HK-2 (cell line): ENCODE measurements around the gene UGT1A9.
"Not testable (repeated sequence)": the region's sequence is repeated elsewhere in the genome, so short reads cannot be mapped to it uniquely, and the experiment has no call there.

Source experiments
- DNase-seq: peaks from one replicate; pipeline ENCODE4 v3.0.0-alpha.2; 2018; ENCODE audit not compliant: unreplicated experiment

The UGT1A9 gene

GRCh38 chr2:233680361-233681045, 8.8 kb downstream of the UGT1A9 start:
- no peak for DNase-seq

- no peak for DNase-seq
These were observed 9.9 kb downstream of the UGT1A9 start, which contains the start of gene UGT1A7 for GRCh38 chr2:233681521-233682099. Gene UGT1A7, plus strand, starts transcription at chr2:233681901. Its CDS starts 37 bp downstream, at chr2:233681938.

DNA sequence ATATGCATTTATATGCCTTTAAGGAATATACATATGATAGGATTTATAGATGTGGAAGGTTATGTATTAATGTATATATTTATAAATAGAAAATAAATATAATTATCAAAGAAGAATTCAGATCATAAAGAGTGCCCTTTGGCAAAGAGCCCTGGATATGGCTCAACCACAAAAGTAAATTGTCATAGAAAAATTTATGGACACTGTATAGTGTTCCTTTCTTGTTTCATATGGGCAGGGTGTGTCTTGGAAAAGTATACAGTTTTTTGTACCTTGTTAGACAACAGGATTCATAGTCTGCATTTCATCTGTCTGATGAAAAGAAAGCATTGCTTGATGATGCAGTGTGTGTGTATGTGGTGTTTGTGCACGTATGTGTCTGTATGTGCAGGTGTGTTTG, 12.9 kb downstream of the UGT1A9 start:
- no peak for DNase-seq

GRCh38 chr2:233686928-233687327, 15.2 kb downstream of the UGT1A9 start:
- no peak for DNase-seq

GRCh38 chr2:233688341-233688740, 16.6 kb downstream of the UGT1A9 start:
- no peak for DNase-seq

GRCh38 chr2:233689031-233689430, 17.3 kb downstream of the UGT1A9 start:
- DNase-seq: no peak

GRCh38 chr2:233689501-233689900, 17.8 kb downstream of the UGT1A9 start:
- DNase-seq: no peak

DNA sequence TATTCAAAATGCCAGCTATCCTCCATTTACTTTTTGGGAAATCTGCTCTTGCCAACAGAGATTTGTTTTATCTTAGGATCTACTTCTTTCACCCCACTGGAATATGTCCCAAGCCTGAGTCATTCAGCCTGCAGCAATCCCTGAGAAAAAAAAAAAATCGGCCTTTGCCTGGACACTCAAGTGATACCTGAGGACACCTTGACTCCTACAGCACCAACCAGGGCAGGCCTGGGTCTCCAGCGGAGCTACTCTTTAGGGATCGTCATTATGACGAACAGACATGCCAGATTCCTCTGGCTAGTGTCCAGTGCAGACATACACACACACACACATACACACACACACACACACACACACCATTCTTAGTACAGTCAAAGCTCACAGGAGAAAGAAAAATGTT, 18.7 kb downstream of the UGT1A9 start:
- no peak for DNase-seq

DNA sequence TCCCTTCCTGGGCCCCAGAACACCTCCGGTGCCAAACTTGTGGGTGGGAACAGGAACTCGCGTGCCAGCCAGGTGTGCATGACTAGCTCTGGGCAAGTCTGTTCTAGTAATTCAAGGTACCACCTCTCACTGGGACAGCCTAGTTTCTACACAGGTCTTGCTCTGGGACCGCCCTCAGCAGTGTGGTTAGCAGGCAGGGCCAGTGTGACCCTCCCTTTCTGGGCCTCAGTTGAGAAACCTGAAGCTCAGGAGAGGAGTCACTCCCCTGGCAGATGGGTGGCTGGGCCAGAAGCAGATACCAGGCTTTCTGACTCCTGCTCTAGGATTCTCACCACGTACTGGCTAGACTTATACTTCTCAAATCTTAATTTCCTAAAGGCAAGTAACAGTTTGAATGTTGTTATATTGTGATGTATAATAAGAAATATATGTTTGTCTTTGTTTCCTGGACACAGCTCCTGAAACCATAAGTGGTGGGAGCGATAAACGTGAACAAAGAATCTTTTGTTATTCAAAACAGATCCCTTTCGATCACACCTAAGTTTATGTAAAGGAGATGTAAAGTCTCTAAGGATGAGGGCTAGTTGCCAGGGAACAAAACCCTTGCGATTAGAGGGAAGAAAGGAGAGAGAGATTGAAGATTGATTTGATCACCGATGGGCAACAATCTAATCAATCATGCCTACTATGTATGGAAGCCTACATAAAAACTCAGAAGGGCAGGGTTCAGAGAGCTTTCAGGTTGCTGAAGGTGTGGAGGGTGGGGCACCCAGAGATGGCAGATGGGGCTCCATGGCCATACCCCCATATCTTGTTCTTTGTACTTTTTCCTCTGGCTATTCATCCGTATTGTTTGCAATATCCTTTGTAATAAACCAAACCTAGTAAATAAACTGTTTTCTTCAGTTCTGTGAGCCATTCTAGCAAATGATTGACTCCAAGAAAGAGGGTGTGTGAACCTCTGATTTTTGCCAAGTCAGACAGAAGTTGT, 20.0 kb downstream of the UGT1A9 start:
- DNase-seq: no peak

DNA sequence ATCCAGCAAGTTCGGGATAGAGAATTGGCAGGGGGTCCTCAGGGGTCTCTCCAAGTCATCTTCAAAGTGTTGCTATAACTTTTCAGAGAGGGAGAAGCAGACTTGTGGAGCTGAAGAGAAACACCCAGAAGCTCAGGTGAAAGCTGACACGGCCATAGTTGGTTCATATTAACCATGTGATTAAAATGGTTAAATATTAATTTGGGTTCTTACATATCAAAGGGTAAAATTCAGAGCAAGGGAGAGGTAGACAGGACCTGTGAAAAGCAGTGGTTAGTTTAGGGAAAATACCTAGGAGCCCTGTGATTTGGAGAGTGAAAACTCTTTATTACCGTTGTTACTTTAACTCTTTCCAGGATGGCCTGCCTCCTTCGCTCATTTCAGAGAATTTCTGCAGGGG, 20.9 kb downstream of the UGT1A9 start, which contains the start of gene UGT1A6:
TSS of gene UGT1A6 (plus strand) at position 243 of the 400 bp plus-strand sequence. CDS start at position 358, 115 bp downstream.
- no peak for DNase-seq

DNA sequence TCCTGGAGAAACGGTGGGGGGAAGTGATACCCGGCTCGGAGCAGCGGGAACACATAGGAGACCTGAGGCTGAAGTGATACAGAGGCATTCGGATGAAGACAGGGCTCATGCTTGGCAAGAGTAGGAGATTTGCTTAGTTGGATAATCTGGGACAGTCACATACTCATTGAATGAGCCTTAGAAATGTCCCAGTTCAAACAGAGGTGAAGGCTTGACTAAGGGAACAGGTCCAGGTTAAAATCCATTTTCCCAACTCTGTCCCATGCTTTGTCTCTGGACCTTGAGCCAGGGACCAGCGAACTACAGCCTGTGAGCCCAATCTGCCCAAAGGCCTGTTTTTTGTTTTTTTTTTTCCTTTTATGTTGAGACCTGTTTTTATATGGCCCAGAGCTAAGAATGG, 22.3 kb downstream of the UGT1A9 start:
- DNase-seq: no peak

GRCh38 chr2:233698740-233699139, 27.0 kb downstream of the UGT1A9 start:
- no peak for DNase-seq

- no peak for DNase-seq
These were observed 27.8 kb downstream of the UGT1A9 start for GRCh38 chr2:233699424-233700027.

GRCh38 chr2:233700028-233700635, 28.4 kb downstream of the UGT1A9 start:
- peak; percentile 28 for DNase-seq

GRCh38 chr2:233700842-233701241, 29.1 kb downstream of the UGT1A9 start:
- not testable (repeated sequence) for DNase-seq

DNA sequence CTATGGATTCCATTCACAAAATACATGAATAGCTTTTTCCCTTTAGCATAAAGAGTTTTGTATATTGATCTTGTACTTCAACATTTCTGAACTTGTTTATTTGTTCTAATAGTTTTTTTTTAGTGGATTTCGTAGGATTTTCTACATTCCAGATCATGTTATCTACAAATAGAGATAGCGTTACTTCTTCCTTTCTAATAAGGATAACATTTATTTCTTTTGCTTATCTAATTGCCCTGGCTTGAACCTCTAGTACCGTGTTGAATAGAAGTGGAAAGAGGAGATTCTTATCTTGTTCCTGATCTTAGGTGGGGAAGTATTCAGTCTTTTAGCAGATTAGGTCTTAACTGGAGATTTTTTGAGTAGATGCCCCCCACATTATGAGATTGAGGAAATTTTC, 30.5 kb downstream of the UGT1A9 start:
- no peak for DNase-seq

- no peak for DNase-seq
These were observed 34.3 kb downstream of the UGT1A9 start for GRCh38 chr2:233705911-233706506.

GRCh38 chr2:233706720-233707119, 35.0 kb downstream of the UGT1A9 start:
- DNase-seq: no peak

DNA sequence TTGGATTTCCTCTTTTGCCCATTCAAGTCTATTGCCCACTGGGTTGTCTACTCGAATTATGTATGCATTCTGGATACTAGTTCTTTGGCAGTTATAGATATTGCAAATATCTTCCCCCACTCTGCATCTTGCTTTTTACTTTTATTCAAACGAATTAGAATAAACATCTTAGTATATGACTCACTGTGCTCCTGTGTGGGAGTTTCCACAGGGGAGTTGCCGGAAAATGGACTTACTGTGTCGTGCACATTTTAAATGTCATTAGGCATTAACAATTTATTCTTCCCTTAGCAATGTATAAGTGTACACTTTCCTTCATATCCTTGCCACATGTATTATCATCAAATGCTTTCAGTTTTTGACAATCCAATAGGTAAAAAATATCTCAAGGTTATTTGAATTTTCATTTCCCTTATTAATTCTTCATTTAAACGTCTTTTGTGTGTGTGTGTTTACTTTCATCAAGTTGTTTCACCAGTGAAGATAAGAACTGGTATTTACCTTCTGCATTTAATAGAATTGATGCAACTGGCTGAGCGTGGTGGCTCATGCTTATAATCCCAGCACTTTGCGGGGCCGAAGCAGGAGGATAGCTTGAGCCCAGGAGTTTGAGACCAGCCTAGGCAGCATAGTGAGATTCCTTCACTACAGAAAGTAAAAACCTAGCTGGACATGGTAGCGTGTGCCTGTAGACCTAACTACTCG, 36.4 kb downstream of the UGT1A9 start:
- DNase-seq: no peak

DNA sequence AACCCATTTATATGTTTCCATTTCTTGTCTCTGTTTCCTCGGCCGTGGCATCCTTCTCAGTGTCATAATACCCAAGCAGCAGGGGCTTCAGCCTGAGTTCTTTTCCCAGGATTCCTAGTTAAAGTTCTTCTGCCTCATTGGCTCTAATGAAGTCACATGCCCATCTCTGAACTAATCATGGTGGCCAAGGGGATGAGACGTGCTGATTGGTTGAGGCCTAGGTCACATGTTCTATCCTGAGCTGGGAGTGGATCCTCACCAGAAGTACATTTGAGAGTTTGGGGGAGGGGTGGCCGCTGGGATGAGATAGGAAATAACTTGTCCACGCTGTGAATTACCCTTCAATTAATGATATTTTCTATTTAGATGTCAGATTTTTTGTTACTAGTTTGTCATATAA, 37.2 kb downstream of the UGT1A9 start:
- DNase-seq: no peak
